CD4-positive, alpha-beta T cell treated with Interleukin-17A for 1 hour (primary cell): ENCODE measurements around the gene FTHL17.

Experiments used
- DNase-seq: peaks from one replicate; pipeline ENCODE4 v3.0.0-alpha.2; 2020

The FTHL17 gene

DNA sequence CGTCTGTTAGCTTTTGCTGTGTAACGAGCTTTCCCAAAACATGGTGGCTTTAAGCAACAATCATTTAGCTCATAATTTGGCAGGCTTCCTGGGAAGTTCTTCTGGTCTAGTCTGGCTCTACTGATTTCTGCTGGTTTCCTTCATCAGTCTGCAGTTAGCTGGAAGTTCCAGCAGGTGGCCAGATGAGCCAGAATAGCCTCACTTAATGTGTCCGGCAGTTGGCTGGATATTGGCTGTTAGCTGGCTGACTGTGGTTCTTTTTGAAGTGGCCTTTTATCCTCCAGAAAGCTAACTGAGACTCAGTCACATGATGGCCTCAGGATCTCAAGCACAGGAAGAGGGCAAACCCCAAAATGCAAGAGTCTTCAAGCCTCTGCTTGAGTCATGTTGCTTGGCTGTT, 34.9 kb downstream of the FTHL17 start:
- DNase-seq, result no peak

DNA sequence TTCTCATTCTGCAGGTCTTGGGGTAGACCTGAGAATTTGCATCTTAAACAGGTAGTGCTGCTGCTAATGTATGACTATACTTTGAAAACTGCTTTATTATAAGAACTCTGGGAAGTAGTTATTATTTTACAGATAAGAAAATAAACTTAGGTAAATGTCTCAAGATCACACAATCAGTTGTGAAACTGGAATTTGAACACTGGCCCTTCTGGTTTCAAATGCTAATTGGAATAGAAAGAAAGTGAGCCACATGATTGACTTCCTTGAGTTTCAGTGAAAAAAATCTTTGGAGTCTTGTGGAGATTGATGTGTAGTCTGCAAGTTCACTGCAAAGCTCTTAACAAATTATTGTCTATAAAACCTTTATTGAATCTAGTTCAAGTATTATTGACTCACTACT, 44.5 kb downstream of the FTHL17 start:
- no peak for DNase-seq

DNA sequence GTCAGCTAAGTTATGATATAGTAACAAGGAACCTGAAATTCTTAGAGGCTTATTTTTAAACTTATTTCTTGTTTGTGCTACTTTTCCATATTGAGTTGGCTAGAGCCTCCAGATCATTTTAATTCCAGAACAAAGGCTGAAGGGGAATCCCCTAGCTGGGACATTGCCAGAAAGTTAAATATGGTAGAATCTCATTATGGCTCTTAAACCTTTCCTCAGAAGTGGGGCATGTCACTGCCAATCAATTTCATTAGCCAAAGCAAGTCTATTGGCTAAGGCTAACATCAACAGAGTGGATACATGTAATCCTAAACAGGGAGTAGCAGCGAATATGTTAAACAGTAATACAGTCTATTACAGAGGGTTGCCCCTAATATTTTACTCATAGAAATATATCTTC, 47.0 kb downstream of the FTHL17 start:
- DNase-seq, result no peak

DNA sequence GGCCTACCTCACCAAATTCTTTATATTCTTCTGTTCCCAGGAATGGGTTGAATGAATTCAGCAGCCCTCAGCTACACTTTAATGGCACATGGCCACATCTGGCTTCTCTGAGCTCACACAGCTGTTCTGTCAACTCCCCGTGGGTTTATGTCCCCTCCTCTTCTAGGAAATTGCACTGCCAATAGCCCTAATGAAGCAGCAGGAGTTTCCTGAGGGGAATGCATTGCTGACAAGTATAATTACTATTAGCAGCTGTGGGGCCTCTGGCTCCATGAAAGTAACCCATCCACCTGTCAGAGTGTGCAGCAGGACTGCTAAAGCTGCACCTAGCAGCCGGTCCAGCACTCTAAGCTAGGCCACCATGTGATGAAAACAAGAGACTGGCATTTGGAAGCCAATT, 50.3 kb downstream of the FTHL17 start:
- DNase-seq, result no peak
